Duodenal mucosa (tissue), 2 donors: ENCODE data around the gene SERBP1.

Experiments used
- H3K27ac ChIP-seq: one replicate; pipeline ENCODE4 v1.7.0; 2013; ENCODE audit warnings: low read depth, low read length
- H3K27me3 ChIP-seq, 2 donors: one replicate each; pipeline ENCODE4 v1.7.0; 2013; ENCODE audit warnings: low read length in 2 of 2, control low read depth in 1 of 2; ENCODE audit not compliant: insufficient read depth in 2 of 2, control insufficient read depth in 1 of 2
- H3K36me3 ChIP-seq, 2 donors: one replicate each; pipeline ENCODE4 v1.7.0; 2013; ENCODE audit warnings: low read length in 2 of 2, control low read depth in 1 of 2; ENCODE audit not compliant: insufficient read depth in 2 of 2, control insufficient read depth in 1 of 2
- H3K4me1 ChIP-seq, 2 donors: one replicate each; pipeline ENCODE4 v1.7.0; 2013; ENCODE audit warnings: low read length in 2 of 2, control low read depth in 1 of 2; ENCODE audit not compliant: insufficient read depth in 2 of 2, control insufficient read depth in 1 of 2
- H3K4me3 ChIP-seq, 2 donors: one replicate each; pipeline ENCODE4 v1.7.0; 2013; ENCODE audit warnings: low read length in 2 of 2, low read depth in 1 of 2
- H3K9ac ChIP-seq, 2 donors: one replicate each; pipeline ENCODE4 v1.7.0; 2013; ENCODE audit warnings: low read length in 2 of 2, low read depth in 1 of 2
- H3K9me3 ChIP-seq, 2 donors: one replicate each; pipeline ENCODE4 v1.7.0; 2013; ENCODE audit warnings: low read length in 2 of 2, control low read depth in 1 of 2; ENCODE audit not compliant: control insufficient read depth in 1 of 2

SERBP1 gene

GRCh38 chr1:67430358-67431155 lies at the start of gene SERBP1:
Gene SERBP1 (minus strand): TSS chr1:67430402. CDS start chr1:67430300, 102 bp downstream.
- Histone ChIP-seq H3K4me1 (peaks cover 7 to 23% of the 10 kb centered on the region in 2 donors), H3K9me3 (no peaks in the 10 kb centered on the region), H3K27ac (peak within 1 kb of the TSS; percentile 92), H3K27me3 (no peaks in the 10 kb centered on the region), H3K4me3 (peak within 1 kb of the TSS; percentile 87 to 96), H3K9ac (peak within 1 kb of the TSS; percentile 79 to 91), H3K36me3 (peaks cover 6 to 7% of the 10 kb centered on the region in 2 donors)

GRCh38 chr1:67479146-67479891 lies 49.1 kb upstream of the SERBP1 start:
- Histone ChIP-seq H3K9ac (no peak overlapping the region), H3K4me3 (no peak overlapping the region), H3K27ac (no peak overlapping the region), H3K27me3 (no peaks in the 10 kb centered on the region), H3K36me3 (no peaks in the 10 kb centered on the region), H3K4me1 (peaks cover 0 to 7% of the 10 kb centered on the region in 2 donors), H3K9me3 (no peaks in the 10 kb centered on the region)

- Histone ChIP-seq H3K4me3 (no peak overlapping the region), H3K9ac (no peak overlapping the region), H3K27ac (no peak overlapping the region), H3K4me1 (peaks cover 0 to 7% of the 10 kb centered on the region in 2 donors), H3K9me3 (no peaks in the 10 kb centered on the region), H3K27me3 (no peaks in the 10 kb centered on the region), H3K36me3 (no peaks in the 10 kb centered on the region)
Observed at GRCh38 chr1:67476906-67477305, 46.7 kb upstream of the SERBP1 start.

GRCh38 chr1:67476006-67476482 lies 45.8 kb upstream of the SERBP1 start:
- no peaks in the 10 kb centered on the region for H3K27me3 ChIP-seq
- no peak overlapping the region for H3K4me3 ChIP-seq
- H3K4me1 ChIP-seq = peaks cover 0 to 7% of the 10 kb centered on the region in 2 donors

GRCh38 chr1:67472056-67472455 lies 41.9 kb upstream of the SERBP1 start:
- Histone ChIP-seq H3K4me3 (no peak overlapping the region), H3K9ac (no peak overlapping the region), H3K27me3 (no peaks in the 10 kb centered on the region), H3K36me3 (no peaks in the 10 kb centered on the region), H3K4me1 (no peaks in the 10 kb centered on the region), H3K27ac (no peak overlapping the region), H3K9me3 (no peaks in the 10 kb centered on the region)

More at GRCh38 chr1:67476006-67476482, 45.8 kb upstream of the SERBP1 start:
- Histone ChIP-seq H3K9me3 (no peaks in the 10 kb centered on the region), H3K9ac (no peak overlapping the region), H3K27ac (no peak overlapping the region), H3K36me3 (no peaks in the 10 kb centered on the region)

GRCh38 chr1:67469431-67469830 lies 39.2 kb upstream of the SERBP1 start:
- no peak overlapping the region for H3K4me3 ChIP-seq
- H3K36me3 ChIP-seq = no peaks in the 10 kb centered on the region
- no peak overlapping the region for H3K9ac ChIP-seq
- H3K27me3 ChIP-seq = no peaks in the 10 kb centered on the region
- no peak overlapping the region for H3K27ac ChIP-seq
- no peaks in the 10 kb centered on the region for H3K4me1 ChIP-seq
- no peaks in the 10 kb centered on the region for H3K9me3 ChIP-seq

- no peaks in the 10 kb centered on the region for H3K9me3 ChIP-seq
- H3K27me3 ChIP-seq = no peaks in the 10 kb centered on the region
- no peaks in the 10 kb centered on the region for H3K36me3 ChIP-seq
- H3K27ac ChIP-seq = no peak overlapping the region
- H3K9ac ChIP-seq = no peak overlapping the region
- no peak overlapping the region for H3K4me3 ChIP-seq
- H3K4me1 ChIP-seq = no peaks in the 10 kb centered on the region
Observed at GRCh38 chr1:67468066-67468718, 38.0 kb upstream of the SERBP1 start.

GRCh38 chr1:67465375-67465774 lies 35.2 kb upstream of the SERBP1 start:
- Histone ChIP-seq H3K27ac (no peak overlapping the region), H3K4me1 (no peaks in the 10 kb centered on the region), H3K9me3 (no peaks in the 10 kb centered on the region)

GRCh38 chr1:67464746-67465145 lies 34.5 kb upstream of the SERBP1 start:
- Histone ChIP-seq H3K4me3 (no peak overlapping the region), H3K9me3 (no peaks in the 10 kb centered on the region), H3K4me1 (no peaks in the 10 kb centered on the region), H3K27me3 (no peaks in the 10 kb centered on the region), H3K36me3 (no peaks in the 10 kb centered on the region), H3K27ac (no peak overlapping the region), H3K9ac (no peak overlapping the region)

More at GRCh38 chr1:67465375-67465774, 35.2 kb upstream of the SERBP1 start:
- Histone ChIP-seq H3K9ac (no peak overlapping the region), H3K27me3 (no peaks in the 10 kb centered on the region), H3K36me3 (no peaks in the 10 kb centered on the region), H3K4me3 (no peak overlapping the region)

GRCh38 chr1:67464058-67464457 lies 33.9 kb upstream of the SERBP1 start:
- Histone ChIP-seq H3K4me3 (no peak overlapping the region), H3K4me1 (no peaks in the 10 kb centered on the region), H3K36me3 (no peaks in the 10 kb centered on the region), H3K9ac (no peak overlapping the region), H3K27me3 (no peaks in the 10 kb centered on the region), H3K9me3 (no peaks in the 10 kb centered on the region), H3K27ac (no peak overlapping the region)
